ENCODE results near the gene GRAP2. TPM values are rescaled to one million over a fixed set of nuclear protein-coding genes. Genes with fewer than 3 reads are reported as not detected.
"Not testable (repeated sequence)": the region's sequence is repeated elsewhere in the genome, so short reads cannot be mapped to it uniquely, and the experiment has no call there.

GRAP2 gene
- total RNA-seq, 1 donor from 2014 or later, result 9.8 TPM

GRCh38 chr22:39943953-39944872 is 43.3 kb downstream of the GRAP2 start:
- no peak for DNase-seq (ENCODE audit: low spot score)

DNA sequence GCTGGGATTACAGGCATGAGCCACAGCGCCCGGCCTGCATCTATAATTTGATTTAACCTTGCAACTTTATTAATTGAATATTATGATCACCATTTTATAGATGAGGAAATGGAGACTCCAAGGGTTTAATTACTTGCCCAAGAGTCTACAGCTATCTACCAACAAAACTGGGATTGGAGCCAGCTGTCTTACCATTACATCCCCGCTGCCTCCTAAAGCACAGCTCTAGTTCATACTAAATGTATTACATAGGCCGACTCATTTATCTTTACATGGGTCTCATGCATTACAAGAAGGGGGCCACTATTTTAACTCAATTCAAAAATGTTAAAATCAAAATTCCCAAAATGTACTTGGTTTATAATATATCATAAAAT is 45.2 kb downstream of the GRAP2 start:
- no peak for DNase-seq (ENCODE audit: low spot score)

- DNase-seq (ENCODE audit: low spot score), result no peak
Observed at GRCh38 chr22:39946503-39947219, 45.8 kb downstream of the GRAP2 start.

DNA sequence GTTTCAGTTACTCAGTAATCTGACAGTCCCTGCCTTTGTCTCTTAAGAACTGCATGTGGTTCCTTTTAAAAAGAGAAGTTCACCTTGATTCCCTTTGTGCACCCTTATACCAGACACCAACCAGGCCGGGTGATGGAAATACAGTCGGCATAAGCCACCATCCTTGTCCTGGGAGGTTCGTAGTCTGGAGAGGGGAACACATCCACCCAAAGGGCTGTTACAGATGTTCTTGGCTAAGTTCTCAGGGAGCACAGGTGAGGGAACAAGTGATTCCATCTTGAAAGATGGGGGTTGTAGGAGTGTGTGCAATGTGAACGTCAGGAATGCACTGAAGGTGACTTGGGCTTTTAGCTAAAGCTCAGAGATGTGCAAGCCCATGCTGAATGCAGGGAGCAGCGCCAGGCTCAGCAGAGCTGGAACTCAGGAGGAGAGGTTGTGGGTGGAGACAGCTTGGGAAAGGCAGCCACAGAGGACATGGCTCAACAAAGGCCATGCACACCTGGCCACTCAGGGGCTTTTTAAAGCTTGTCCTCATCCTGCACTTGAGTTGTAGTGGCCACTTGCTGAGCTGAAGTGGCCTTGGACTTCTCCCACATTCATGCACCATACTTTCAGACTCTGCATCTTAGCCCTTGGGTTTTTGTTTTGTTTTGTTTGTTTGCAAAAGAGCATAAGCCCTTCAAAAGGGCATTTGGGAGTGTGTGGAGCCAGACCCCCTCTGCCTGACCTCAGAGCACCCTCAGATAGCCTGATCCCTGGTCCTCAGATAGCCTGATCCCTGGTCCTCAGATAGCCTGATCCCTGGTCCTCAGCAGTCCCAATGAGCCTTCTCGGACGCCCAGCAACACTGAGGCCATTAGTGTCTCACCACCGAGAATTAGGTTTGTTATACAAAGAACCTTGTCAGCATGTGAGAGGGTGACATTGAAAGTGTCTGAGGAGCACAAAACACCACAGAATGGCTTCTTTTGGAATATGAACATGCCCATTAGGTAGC is 46.6 kb downstream of the GRAP2 start:
- no peak for DNase-seq (ENCODE audit: low spot score)

DNA sequence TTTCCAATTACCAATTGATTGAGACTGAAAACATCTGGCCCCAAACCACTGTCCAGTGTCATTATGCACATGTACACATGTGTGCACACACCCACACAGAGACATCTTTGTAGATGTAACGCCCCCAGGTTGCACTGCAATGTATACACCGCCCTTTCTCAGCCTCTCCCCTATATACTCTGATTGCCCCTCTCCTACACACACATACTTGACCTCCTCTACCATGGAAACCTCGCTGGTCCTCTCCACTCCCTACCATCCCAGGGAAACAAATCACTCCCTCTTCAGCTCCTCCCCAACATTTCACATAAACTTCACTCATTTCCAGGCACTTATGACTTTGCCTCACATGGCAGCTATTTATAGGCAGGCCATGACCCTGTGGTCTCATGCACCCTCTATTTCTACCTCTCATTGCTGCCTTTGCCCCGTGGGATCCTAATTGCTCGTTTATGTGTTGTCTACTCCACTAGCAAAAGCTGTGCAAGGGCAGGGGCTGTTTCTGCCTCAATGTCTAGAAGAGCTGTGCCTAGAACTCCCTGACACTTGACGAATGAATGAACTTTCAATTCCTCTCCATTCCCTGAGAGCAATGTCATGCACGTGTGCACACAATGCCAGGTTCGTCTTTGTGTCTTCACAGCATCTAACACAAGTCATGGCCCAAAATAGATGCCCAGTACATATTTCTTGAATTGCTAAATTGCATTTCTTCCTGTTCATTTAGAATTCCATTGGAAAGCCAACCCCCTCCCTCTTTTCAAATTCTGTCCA is 49.3 kb downstream of the GRAP2 start:
- no peak for DNase-seq (ENCODE audit: low spot score)

DNA sequence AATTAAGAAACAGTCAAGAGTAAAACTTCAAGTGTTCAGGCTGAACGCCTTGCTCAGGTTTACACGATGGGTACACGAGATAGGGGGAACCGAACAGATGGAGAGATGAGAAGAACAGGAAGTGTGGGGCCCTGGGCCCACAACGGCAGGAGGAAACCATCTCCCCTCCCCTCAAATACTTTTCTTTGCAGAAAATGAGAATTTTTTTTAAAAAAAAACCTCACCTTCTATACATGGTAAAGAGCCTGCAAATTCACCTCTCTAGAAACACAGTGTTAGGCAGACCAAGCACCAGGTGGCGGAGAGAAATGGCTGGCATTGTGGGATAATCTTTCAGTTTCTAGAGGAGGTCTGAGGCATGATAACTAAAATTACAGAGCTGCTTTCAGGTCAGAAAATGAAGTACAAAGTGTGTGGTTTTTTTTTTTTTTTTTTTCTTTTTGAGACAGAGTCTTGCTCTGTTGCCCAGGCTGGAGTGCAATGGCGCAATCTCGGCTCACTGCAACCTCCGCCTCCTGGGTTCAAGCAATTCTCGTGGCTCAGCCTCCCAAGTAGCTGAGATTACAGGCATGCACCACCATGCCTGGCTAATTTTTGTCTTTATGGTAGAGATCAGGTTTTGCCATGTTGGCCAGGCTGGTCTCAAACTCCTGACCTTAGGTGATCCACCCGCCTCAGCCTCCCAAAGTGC is 50.9 kb downstream of the GRAP2 start:
- not testable (repeated sequence) for DNase-seq (ENCODE audit: low spot score)

- DNase-seq (ENCODE audit: low spot score), result no peak
Observed at GRCh38 chr22:39952347-39952746, 51.5 kb downstream of the GRAP2 start.

DNA sequence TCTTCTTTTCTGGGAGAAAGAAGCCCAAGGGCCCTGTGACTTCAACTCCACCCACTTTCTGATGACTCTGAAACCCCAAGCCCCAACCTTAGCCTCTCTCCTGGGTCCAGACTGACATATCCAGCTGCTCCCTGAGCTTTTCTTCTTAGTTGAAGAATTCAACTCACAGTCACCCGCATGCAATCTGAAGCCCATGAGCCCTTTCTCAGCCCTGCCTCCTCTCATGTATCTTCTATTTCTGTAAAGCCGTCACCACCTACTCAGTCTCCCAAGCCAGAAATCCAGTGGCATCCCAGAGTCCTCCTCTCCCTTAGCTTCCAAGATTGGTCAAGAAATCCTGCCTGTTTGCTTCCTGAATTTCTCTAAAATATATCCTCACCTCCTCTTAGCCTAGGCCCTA is 52.2 kb downstream of the GRAP2 start:
- no peak for DNase-seq (ENCODE audit: low spot score)

DNA sequence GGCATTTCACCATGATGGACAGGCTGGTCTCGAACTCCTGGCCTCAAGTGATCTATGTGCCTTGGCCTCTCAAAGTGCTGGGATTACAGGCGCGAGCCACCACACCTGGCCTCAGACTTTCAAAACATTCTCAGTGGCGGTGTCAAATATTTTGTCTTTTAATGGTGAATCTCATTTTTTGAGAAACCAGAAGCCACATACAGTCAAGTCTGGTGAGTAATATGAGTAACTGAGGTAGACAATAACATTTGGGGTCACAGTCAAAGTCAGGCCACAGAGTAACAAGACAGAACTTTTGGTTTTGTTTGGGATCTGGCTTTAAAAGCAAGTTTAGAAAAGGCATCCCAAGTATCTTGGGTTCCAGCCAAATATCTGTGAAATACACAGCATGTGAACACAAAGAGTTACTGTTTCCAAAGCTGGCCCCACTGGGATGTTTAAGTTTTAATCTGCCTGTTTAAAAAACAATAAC is 53.7 kb downstream of the GRAP2 start:
- no peak for DNase-seq (ENCODE audit: low spot score)

DNA sequence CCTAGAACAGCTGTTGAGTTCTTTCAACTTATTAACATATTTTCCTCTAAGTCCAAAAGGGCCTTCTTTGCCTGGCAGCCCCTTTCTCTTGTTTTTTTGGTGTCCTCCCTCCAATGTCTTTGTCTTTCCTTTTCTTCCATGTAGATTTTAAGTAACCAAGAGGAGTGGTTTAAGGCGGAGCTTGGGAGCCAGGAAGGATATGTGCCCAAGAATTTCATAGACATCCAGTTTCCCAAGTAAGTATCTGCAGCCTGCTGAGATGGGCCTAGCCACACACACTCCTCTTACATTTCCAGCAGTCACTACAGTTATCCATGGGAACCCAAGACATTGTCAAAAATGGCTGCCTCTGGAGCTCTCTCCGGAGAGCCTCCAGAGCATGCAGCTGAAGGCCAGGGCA is 54.8 kb downstream of the GRAP2 start:
- no peak for DNase-seq (ENCODE audit: low spot score)

DNA sequence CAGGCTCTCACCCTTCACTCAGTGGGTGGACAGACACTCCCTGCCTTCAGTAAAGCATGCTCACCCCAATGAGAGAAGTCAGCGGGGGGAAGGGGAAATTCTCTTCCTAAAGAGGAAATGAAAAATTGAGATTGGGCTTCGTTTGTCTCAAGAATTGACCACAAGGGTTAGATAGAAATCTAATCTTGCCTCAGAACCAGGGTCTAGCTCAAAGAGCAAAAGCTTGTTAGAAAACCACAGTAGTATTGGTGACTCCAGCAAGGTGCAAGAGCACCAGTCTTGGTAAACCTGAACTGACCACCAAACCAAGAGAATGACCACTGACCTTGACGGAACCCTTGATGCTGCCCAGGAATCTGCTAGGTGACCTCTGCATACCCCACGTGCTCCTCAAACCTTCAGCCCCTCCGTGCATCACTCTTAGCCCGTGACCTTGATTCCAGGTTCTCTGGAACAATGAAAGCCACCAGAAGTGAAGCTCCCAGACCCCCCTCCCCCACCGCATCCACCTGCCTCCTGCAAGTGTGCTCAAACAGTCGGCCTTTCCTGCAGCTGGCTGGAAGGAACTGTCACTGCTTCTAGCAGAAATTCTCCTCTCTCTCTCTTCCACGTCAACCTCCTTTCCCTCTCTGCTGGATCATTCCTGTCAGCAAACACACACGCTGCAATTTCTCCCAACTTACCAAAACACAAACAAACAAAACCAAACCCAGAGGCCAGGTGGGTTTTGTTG is 56.2 kb downstream of the GRAP2 start:
- DNase-seq (ENCODE audit: low spot score), result no peak

DNA sequence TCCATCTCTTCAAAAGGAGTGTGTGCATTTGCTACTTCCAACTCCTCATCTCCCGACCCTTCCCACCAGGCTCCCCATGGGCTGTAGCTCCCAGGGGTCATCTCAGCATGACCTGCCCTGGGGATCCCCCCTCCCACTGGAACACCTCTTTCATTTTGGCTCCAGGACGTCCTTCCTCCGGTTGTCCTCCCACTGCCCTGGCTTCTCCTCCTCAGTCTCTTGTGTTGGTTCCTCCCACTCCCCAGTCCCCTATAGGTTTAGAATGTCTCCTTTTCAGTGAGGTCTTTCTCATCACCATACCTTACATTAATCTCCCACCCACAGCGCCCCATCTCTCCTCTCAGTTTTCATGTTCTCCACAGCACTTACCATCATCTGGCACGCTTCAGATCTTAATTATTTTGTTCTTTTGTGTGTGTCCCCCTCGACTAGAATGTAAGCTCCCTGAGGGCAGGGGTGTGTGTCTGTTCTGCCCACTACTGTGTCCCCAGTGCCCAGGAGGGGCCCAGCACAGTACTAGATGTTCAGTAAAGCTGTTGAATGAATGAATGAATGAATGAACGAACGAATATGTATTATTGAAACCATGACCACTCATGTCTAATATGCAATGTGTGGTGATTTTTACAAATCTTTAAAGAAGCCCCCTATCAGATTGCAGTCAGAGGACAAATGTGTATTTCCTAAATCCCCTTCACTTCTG is 57.3 kb downstream of the GRAP2 start:
- no peak for DNase-seq (ENCODE audit: low spot score)

DNA sequence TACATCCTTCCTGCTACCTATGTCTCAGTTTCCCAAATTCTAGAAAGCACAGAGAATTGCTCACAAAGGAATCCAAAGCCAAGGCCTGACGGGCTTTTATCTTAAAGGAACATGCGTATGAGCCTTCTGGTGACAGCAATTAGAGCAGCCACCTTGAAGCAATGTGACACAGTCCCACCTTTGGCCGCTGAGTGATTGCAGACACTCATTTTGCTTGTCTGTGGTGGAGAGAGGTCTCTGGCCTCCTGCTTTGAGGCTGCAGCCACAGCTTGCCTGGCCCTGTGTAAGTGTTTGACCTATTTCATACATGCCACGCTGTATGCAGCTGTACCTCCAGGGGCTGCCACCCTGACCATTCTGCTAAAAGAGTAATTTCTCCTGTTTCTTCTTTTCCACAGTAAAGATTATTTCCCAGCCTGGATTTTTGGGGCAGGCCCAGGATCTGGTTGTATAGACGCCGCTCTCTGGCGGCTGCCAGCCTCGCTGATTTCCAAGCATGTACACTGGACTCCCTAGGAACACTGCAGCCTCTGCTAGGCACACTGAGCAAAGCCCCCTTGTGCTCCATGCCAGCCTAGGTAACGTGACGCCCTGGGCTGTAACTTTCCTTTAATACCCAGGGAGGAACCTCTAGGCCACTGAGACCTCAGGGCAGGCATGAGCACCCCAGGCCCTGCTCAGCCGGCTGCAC is 58.2 kb downstream of the GRAP2 start:
- no peak for DNase-seq (ENCODE audit: low spot score)

DNA sequence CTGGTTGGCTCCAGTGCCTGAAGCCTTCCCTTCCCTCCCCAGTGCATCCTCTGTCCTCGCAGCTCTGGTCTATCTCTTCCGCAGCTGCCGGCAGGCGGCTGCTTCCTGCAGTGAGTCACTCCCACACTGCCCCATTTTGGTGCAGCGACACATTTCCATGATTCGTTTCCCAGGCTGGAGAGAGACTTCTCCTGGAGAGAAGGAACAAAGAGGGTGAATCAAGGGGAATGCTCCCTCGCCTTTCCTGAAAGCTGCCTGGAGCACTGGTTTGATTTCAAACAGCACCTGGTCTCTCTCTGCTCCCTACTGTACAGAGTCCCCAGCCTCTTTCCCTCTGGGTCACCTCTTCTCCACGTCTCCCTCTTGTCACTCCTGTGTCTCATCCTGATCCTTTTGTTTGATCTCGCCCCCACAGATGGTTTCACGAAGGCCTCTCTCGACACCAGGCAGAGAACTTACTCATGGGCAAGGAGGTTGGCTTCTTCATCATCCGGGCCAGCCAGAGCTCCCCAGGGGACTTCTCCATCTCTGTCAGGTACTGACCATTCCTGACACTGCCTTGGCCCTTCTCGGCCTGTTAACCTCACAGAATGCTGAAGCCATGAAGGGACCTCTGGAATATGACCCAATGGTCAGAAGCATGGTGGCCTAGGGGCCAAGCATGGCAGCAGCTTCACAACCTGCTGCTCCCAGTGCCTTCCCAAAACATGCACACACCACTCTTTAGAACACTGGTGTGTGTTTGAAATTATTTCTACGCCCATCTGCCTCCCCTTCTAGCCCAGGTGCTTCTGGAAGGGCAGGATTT is 59.0 kb downstream of the GRAP2 start, which contains the start of gene TMA7B:
TMA7B (plus strand) TSS at position 758 of the 808 bp plus-strand sequence. CDS start 3,978 bp downstream, outside the sequence.
- no peak for DNase-seq (ENCODE audit: low spot score)

- peak; percentile 34 for DNase-seq (ENCODE audit: low spot score)
Observed at GRCh38 chr22:39960791-39961746, 60.2 kb downstream of the GRAP2 start.

GRCh38 chr22:39962071-39962470 is 61.2 kb downstream of the GRAP2 start:
- DNase-seq (ENCODE audit: low spot score), result no peak
